Transverse colon (tissue), 4 donors: ENCODE data around the gene MAN1C1. TPM values are rescaled to one million over a fixed set of nuclear protein-coding genes. Genes with fewer than 3 reads are reported as not detected.

Source experiments
- DNase-seq: peaks from one replicate; pipeline ENCODE4 v3.0.0-alpha.2; 2019
- H3K27ac ChIP-seq, 4 donors: fragments of 200-600 bp; sonication (generic); 2 replicates each; pipeline ENCODE4 v1.5.1; 2016 to 2018; ENCODE audit warnings: inconsistent platforms in 4 of 4
- H3K27me3 ChIP-seq: fragments of 200-600 bp; sonication (generic); 2 replicates; pipeline ENCODE4 v1.5.1; 2017; ENCODE audit warnings: inconsistent platforms
- H3K36me3 ChIP-seq, 4 donors: fragments of 200-600 bp; sonication (generic); 2 replicates each; pipeline ENCODE4 v1.5.1; 2017 to 2019; ENCODE audit warnings: inconsistent platforms in 4 of 4
- H3K4me1 ChIP-seq, 4 donors: fragments of 200-600 bp; sonication (generic); 2 replicates each; pipeline ENCODE4 v1.5.1; 2017 to 2020; ENCODE audit warnings: inconsistent platforms in 4 of 4
- H3K4me3 ChIP-seq, 4 donors: fragments of 200-600 bp; sonication (generic); 1 replicate in 1 of 4; 2 replicates in 3 of 4; pipeline versions ENCODE4 v1.5.1 to v1.6.1; 2017 to 2019; ENCODE audit warnings: inconsistent platforms in 4 of 4
- H3K9me3 ChIP-seq, 2 donors: fragments of 200-600 bp; sonication (generic); 2 replicates each; pipeline ENCODE4 v1.5.1; 2017 to 2019; ENCODE audit warnings: inconsistent platforms in 2 of 2
- EP300 ChIP-seq: sonication (generic); formaldehyde crosslinking; IDR thresholded peaks from one replicate; pipeline ENCODE4 v1.6.1; 2017; ENCODE audit warnings: antibody characterized with exemption, low read depth
- POLR2A ChIP-seq: fragments of 450-650 bp; IDR thresholded peaks from one replicate; pipeline ENCODE4 v1.6.1; 2016; ENCODE audit warnings: antibody characterized with exemption, mild to moderate bottlenecking, moderate library complexity
- POLR2AphosphoS5 ChIP-seq, 3 donors: sonication (generic); formaldehyde crosslinking; IDR thresholded peaks; one replicate each; pipeline ENCODE4 v1.6.1; 2016; ENCODE audit warnings: antibody characterized with exemption in 3 of 3
- WGBS, 2 donors: methylation state at CpG; one replicate each; pipeline ENCODE4 v1.1.5; 2018; ENCODE audit warnings: low coverage in 1 of 2; 5-methylcytosine and 5-hydroxymethylcytosine counted together
- in situ Hi-C, 4 donors: fragments of 200-750 bp; cut with MboI; loops; one replicate each; pipeline versions ENCODE4 v1.15.0 to v1.15.1; 2017; ENCODE audit warnings: low sequenced_read_pairs in 3 of 4, low pct_ligation_motif_present in 1 of 4, low pct_unique_long_range_greater_than_20kb in 1 of 4
- intact Hi-C: fragments of 100-400 bp; cut with DNase I; formaldehyde crosslinking; loops from one replicate; pipeline ENCODE4 v1.15.1; 2023; ENCODE audit warnings: low total_unique reads
- total RNA-seq, 4 donors: library from RNA; depleted of rRNA; stranded (reverse); fragments of >200 nt; gene quantifications; one replicate each; pipeline ENCODE4 v1.1.0, GENCODE V29; 2016
- TF ChIP-seq, protein P1 (sequence below), 5 experiments: fragments of 200-600 bp in 3 of 5; fragments of 450-650 bp in 2 of 5; sonication (generic) in 3 of 5; IDR thresholded peaks; 1 replicate in 2 of 5; 2 replicates in 3 of 5; pipeline ENCODE4 v1.5.1; 2016 to 2017; ENCODE audit warnings: antibody characterized with exemption in 5 of 5, inconsistent platforms in 3 of 5, mild to moderate bottlenecking in 2 of 5, moderate library complexity in 1 of 5

MAN1C1 gene
- total RNA-seq, 4 donors from 2014 or later = 2.4 to 6.8 (median 4.3) TPM

GRCh38 chr1:25576459-25577133 lies 40.0 kb upstream of the MAN1C1 start:
- no peak overlapping the region for H3K27ac ChIP-seq
- no peaks in the 10 kb centered on the region for H3K9me3 ChIP-seq
- intact Hi-C loops (no loop called here), in situ Hi-C loops (no loop called here)
- no peaks in the 10 kb centered on the region for H3K27me3 ChIP-seq
- TF ChIP-seq, protein P1, sequence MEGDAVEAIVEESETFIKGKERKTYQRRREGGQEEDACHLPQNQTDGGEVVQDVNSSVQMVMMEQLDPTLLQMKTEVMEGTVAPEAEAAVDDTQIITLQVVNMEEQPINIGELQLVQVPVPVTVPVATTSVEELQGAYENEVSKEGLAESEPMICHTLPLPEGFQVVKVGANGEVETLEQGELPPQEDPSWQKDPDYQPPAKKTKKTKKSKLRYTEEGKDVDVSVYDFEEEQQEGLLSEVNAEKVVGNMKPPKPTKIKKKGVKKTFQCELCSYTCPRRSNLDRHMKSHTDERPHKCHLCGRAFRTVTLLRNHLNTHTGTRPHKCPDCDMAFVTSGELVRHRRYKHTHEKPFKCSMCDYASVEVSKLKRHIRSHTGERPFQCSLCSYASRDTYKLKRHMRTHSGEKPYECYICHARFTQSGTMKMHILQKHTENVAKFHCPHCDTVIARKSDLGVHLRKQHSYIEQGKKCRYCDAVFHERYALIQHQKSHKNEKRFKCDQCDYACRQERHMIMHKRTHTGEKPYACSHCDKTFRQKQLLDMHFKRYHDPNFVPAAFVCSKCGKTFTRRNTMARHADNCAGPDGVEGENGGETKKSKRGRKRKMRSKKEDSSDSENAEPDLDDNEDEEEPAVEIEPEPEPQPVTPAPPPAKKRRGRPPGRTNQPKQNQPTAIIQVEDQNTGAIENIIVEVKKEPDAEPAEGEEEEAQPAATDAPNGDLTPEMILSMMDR (IDR thresholded peaks at IDR 0.05) = no peak
- TF ChIP-seq EP300 (no peak), POLR2A (no peak), POLR2AphosphoS5 (IDR thresholded peaks at IDR 0.05) (no peak)
- no peak for DNase-seq
- no peak overlapping the region for H3K4me3 ChIP-seq
- H3K36me3 ChIP-seq = no peaks in the 10 kb centered on the region
- H3K4me1 ChIP-seq = peaks cover 0 to 15% (median 9%) of the 10 kb centered on the region in 4 donors
- WGBS, 2 donors = 89 to 92% methylated on average over 5 to 18 of the region's 18 CpGs

GRCh38 chr1:25577134-25577920 lies 39.3 kb upstream of the MAN1C1 start:
- H3K4me3 ChIP-seq = no peak overlapping the region
- peaks cover 0 to 15% (median 9%) of the 10 kb centered on the region in 4 donors for H3K4me1 ChIP-seq
- DNase-seq = no peak
- in situ Hi-C loops (no loop called here), intact Hi-C loops (no loop called here)
- no peaks in the 10 kb centered on the region for H3K9me3 ChIP-seq
- 71 to 79% methylated on average over 2 to 21 of the region's 21 CpGs for WGBS, 2 donors
- TF ChIP-seq POLR2AphosphoS5 (IDR thresholded peaks at IDR 0.05) = no peak
- no peaks in the 10 kb centered on the region for H3K36me3 ChIP-seq
- no peaks in the 10 kb centered on the region for H3K27me3 ChIP-seq
- no peak overlapping the region for H3K27ac ChIP-seq

DNA sequence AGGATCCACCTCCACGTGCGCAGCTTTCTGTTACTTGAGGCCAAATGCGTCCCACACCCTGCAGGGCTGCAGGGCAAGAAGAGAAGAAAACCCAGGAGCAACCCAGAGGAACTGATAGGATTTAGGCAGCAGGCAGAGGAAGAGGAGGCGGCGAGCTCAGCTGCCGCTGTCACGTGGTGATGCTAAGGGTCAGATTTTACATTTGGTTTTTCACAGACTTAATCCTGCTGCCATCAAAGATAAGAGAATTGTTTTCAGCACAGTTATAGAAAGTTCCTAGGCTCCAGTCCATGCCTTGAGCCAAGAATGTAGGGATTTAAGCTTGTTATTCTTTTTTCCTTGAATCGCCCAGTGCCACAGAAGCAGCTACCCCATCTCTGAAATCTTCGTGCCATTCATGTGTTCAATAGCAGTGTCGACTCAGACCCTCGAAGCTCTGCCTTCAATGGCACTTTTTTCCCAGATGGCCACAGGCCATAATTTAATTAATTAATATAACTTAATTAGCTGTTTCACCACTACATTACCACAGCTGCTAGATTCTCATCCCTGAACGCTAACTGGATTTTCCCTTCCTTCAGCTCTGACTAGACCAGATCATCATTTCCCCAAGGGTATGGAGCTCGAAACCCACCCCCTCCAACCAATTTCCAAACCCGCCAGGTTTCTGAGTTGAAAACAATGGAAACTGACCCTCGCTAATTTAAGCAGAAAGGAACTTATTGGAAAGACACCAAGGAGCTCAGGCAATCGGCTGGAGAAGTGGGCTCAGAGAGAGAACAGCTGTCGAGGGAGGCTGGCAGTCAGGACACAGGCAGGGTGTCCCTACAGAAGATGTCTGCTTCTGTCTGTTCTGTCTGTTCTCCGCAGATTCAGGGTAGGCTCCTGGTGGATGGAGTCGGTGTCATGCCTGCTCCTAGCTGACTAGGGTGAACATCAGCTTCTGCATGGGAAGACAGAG lies 37.0 kb upstream of the MAN1C1 start:
- Histone ChIP-seq H3K9me3 (no peaks in the 10 kb centered on the region), H3K4me1 (no peaks in the 10 kb centered on the region), H3K36me3 (no peaks in the 10 kb centered on the region), H3K27ac (no peak overlapping the region), H3K27me3 (no peaks in the 10 kb centered on the region), H3K4me3 (no peak overlapping the region)
- in situ Hi-C loops = no loop called here
- no peak for DNase-seq
- TF ChIP-seq EP300 = no peak
- TF ChIP-seq POLR2AphosphoS5 (IDR thresholded peaks at IDR 0.05) = no peak
- TF ChIP-seq POLR2A = no peak
- TF ChIP-seq, protein P1 (IDR thresholded peaks at IDR 0.05) = no peak
- 73 to 85% methylated on average over 14 to 19 of the region's 19 CpGs for WGBS, 2 donors
- intact Hi-C loops = no loop called here

DNA sequence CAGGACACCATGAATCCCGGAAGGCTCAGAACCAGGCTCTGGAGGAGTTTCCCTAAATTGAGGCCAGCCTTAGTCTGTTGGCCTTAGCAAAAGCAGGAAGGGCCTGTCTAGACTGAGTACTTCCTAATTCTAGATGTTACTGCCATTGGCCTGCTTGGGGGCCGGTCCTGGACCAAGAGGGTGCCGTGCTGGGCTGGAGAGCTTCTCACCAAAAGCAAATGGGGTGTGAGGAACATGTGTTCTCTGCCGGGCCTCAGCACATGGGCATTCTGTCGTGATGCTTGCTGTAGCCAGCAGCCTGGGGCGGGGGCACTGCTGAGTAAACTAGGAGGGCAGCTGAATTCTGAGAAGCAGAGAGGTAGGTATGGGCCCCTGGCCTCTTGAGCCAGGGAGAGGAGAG lies 35.7 kb upstream of the MAN1C1 start:
- 78% methylated on average over 6 of the region's 6 CpGs; no CpG with 5 or more reads in 1 of the 2 donors for WGBS, 2 donors
- in situ Hi-C loops = no loop called here
- no peaks in the 10 kb centered on the region for H3K9me3 ChIP-seq
- no peak for DNase-seq
- intact Hi-C loops = no loop called here
- TF ChIP-seq POLR2A (no peak), EP300 (no peak), POLR2AphosphoS5 (IDR thresholded peaks at IDR 0.05) (no peak)
- TF ChIP-seq, protein P1 (IDR thresholded peaks at IDR 0.05) = no peak
- no peak overlapping the region for H3K27ac ChIP-seq
- H3K4me3 ChIP-seq = no peak overlapping the region
- no peaks in the 10 kb centered on the region for H3K27me3 ChIP-seq
- H3K4me1 ChIP-seq = no peaks in the 10 kb centered on the region
- no peaks in the 10 kb centered on the region for H3K36me3 ChIP-seq
